Activated B cell treated with CpG ODN at 0.5 μM for 24 hours (primary cell): ENCODE results near the gene MSH3. TPM values are rescaled to one million over a fixed set of nuclear protein-coding genes. Genes with fewer than 3 reads are reported as not detected.

Source experiments
- ATAC-seq: fragments of 200-7000 bp; cut with Tn5 transposase; one replicate; pipeline ENCODE4 v1.10.0; 2021; ENCODE audit warnings: low read depth, mild to moderate bottlenecking, moderate library complexity
- CTCF ChIA-PET: fragments of 350-600 bp; sonication (Branson Sonifier 250); formaldehyde crosslinking; loops from one replicate; lab custom pipeline; 2021; ENCODE audit warnings: antibody characterized with exemption; lab: Charles Lee
- POLR2A ChIA-PET: fragments of 350-600 bp; sonication (Branson Sonifier 250); formaldehyde crosslinking; loops from one replicate; lab custom pipeline; 2021; ENCODE audit warnings: antibody characterized with exemption; lab: Charles Lee
- DNase-seq: peaks from one replicate; pipeline ENCODE4 v3.0.0; 2022
- H3K27ac Mint-ChIP-seq: one replicate; pipeline ENCODE4 v1.8.0; 2020; ENCODE audit warnings: mixed read lengths
- H3K27me3 Mint-ChIP-seq: one replicate; pipeline ENCODE4 v1.8.0; 2021; ENCODE audit warnings: mixed read lengths
- H3K36me3 Mint-ChIP-seq: one replicate; pipeline ENCODE4 v1.8.0; 2021; ENCODE audit warnings: low read depth, mixed read lengths
- H3K4me1 Mint-ChIP-seq: one replicate; pipeline ENCODE4 v1.8.0; 2021; ENCODE audit warnings: mixed read lengths
- H3K4me3 Mint-ChIP-seq: one replicate; pipeline ENCODE4 v1.8.0; 2020; ENCODE audit warnings: mild to moderate bottlenecking, mixed read lengths
- H3K9me3 Mint-ChIP-seq: one replicate; pipeline ENCODE4 v1.8.0; 2020; ENCODE audit warnings: mixed read lengths
- intact Hi-C: fragments of 100-400 bp; cut with micrococcal nuclease; formaldehyde crosslinking; loops from one replicate; pipeline ENCODE4 v1.15.1; 2024
- total RNA-seq: library from RNA; stranded (reverse); gene quantifications from 2 replicates; pipeline ENCODE4 v1.2.3, GENCODE V29; 2022
- TF ChIP-seq, protein P1 (sequence below): fragments of 200-600 bp; IDR thresholded peaks from one replicate; pipeline ENCODE4 v1.8.0; 2022; ENCODE audit warnings: antibody characterized with exemption, mild to moderate bottlenecking

Gene MSH3
- total RNA-seq, 1 donor from 2014 or later = 24.0 TPM

GRCh38 chr5:80725446-80725845 is 71.0 kb downstream of the MSH3 start:
- ChIA-PET CTCF (no interaction called here), POLR2A (interaction anchor here (0.7 kb wide), 1 partner anchor 13 kb away, joined by 4 read pairs; no protein-coding TSS in a partner anchor)
- Mint-ChIP-seq H3K9me3 (no peaks in the 10 kb centered on the region), H3K27me3 (no peaks in the 10 kb centered on the region), H3K4me1 (peaks cover 2% of the 10 kb centered on the region), H3K36me3 (peaks cover 63% of the 10 kb centered on the region), H3K4me3 (no peak overlapping the region), H3K27ac (no peak overlapping the region)
- ATAC-seq = no peak
- TF ChIP-seq, protein P1, sequence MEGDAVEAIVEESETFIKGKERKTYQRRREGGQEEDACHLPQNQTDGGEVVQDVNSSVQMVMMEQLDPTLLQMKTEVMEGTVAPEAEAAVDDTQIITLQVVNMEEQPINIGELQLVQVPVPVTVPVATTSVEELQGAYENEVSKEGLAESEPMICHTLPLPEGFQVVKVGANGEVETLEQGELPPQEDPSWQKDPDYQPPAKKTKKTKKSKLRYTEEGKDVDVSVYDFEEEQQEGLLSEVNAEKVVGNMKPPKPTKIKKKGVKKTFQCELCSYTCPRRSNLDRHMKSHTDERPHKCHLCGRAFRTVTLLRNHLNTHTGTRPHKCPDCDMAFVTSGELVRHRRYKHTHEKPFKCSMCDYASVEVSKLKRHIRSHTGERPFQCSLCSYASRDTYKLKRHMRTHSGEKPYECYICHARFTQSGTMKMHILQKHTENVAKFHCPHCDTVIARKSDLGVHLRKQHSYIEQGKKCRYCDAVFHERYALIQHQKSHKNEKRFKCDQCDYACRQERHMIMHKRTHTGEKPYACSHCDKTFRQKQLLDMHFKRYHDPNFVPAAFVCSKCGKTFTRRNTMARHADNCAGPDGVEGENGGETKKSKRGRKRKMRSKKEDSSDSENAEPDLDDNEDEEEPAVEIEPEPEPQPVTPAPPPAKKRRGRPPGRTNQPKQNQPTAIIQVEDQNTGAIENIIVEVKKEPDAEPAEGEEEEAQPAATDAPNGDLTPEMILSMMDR = no peak
- intact Hi-C loops = no loop called here
- DNase-seq = no peak

- Mint-ChIP-seq H3K4me1 (peaks cover 31% of the 10 kb centered on the region), H3K9me3 (peaks cover 3% of the 10 kb centered on the region), H3K27me3 (no peaks in the 10 kb centered on the region), H3K4me3 (no peak overlapping the region), H3K36me3 (peaks cover 45% of the 10 kb centered on the region), H3K27ac (no peak overlapping the region)
- ATAC-seq (no peak), DNase-seq (no peak)
- TF ChIP-seq, protein P1 = no peak
- intact Hi-C loops = no loop called here
- CTCF ChIA-PET = no interaction called here
- POLR2A ChIA-PET = no interaction called here
These were observed 82.3 kb downstream of the MSH3 start for GRCh38 chr5:80736730-80737129.

GRCh38 chr5:80738466-80738865 is 84.0 kb downstream of the MSH3 start:
- Mint-ChIP-seq H3K27ac (no peak overlapping the region), H3K9me3 (peaks cover 3% of the 10 kb centered on the region), H3K4me1 (peaks cover 37% of the 10 kb centered on the region), H3K4me3 (no peak overlapping the region), H3K27me3 (no peaks in the 10 kb centered on the region), H3K36me3 (peaks cover 48% of the 10 kb centered on the region)
- DNase-seq = no peak
- ChIA-PET POLR2A (no interaction called here), CTCF (no interaction called here)
- TF ChIP-seq, protein P1 = no peak
- intact Hi-C loops = no loop called here
- ATAC-seq = no peak

DNA sequence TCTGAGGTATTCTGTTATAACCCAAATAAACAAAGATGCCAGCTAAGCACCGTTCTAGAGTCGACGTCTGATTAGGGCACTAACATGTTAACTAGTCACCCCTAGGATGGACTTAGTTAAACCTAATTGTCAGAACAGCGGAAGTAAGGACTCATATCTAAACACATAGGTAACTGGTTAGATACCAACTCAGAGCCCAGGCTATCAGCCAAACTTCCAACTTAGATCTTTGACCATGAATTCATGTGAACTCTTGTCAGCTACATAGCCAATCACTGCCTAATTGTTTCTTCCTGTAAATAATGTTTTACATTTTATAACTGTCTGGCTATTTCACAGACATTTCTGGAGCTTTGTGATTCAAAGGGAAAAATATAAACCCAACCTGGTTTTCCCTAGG is 84.6 kb downstream of the MSH3 start:
- intact Hi-C loops = no loop called here
- ATAC-seq (no peak), DNase-seq (no peak)
- H3K27me3 Mint-ChIP-seq = no peaks in the 10 kb centered on the region
- H3K4me1 Mint-ChIP-seq = peaks cover 37% of the 10 kb centered on the region
- H3K36me3 Mint-ChIP-seq = peaks cover 45% of the 10 kb centered on the region
- CTCF ChIA-PET = no interaction called here
- POLR2A ChIA-PET = no interaction called here
- H3K4me3 Mint-ChIP-seq = no peak overlapping the region
- H3K9me3 Mint-ChIP-seq = peaks cover 3% of the 10 kb centered on the region
- TF ChIP-seq, protein P1 = no peak
- no peak overlapping the region for H3K27ac Mint-ChIP-seq

- Mint-ChIP-seq H3K9me3 (peaks cover 3% of the 10 kb centered on the region), H3K4me3 (no peak overlapping the region), H3K36me3 (peaks cover 47% of the 10 kb centered on the region), H3K4me1 (peaks cover 37% of the 10 kb centered on the region), H3K27me3 (no peaks in the 10 kb centered on the region), H3K27ac (no peak overlapping the region)
- CTCF ChIA-PET = no interaction called here
- POLR2A ChIA-PET = no interaction called here
- DNase-seq = no peak
- intact Hi-C loops = no loop called here
- no peak for ATAC-seq
- TF ChIP-seq, protein P1 = no peak
These were observed 85.0 kb downstream of the MSH3 start for GRCh38 chr5:80739496-80739895.
